MM.1S (cell line): ENCODE data around the gene TRIM29.

Source experiments
- EZH2 ChIP-seq: fragments of 300-600 bp; sonication (generic); optimal IDR thresholded peaks from 2 replicates; pipeline ENCODE3; 2017; ENCODE audit warnings: low read depth, mild to moderate bottlenecking, antibody characterized with exemption, low read length, mixed read lengths
- EZH2phosphoT487 ChIP-seq: fragments of 300-600 bp; sonication (generic); IDR thresholded peaks from 2 replicates; pipeline ENCODE4 v1.6.1; 2018; ENCODE audit warnings: antibody characterized with exemption, low read length
- TF ChIP-seq, protein P1 (sequence below): fragments of 300-600 bp; sonication (generic); IDR thresholded peaks from 2 replicates; pipeline ENCODE4 v1.5.1; 2016; ENCODE audit warnings: antibody characterized with exemption, low read length, mixed read lengths

DNA sequence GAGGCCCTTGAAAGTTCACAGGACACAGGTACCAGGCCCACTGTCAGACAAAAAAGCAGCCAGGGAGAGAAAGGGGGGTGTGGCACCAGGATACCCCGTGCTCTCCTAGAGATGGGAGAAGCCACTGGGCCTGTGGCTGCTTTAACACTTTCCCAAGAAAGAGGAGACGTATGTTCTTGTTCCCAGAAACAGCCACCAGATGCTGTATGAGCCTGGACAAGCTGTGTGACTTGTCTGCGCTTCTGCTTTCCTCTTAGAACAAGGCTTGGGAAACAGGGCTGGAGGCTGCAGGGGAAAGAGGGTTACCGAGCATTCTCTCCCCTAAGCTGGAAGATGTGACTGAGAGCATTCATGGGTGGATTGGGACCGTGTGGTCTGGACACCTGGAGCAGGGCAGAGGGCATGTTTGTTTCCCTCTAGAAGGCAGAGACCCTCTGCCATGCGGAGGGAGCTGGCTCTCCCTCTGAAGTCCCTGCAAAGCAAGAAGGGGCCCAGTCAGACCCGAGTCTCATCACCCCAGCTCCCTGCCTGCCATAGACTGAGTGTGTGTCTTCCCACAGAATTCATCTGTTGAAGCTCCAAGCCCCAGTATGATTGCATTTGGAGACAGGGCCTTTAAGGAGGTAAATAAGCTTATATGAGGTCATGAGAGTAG, 74.1 kb downstream of the TRIM29 start:
- TF ChIP-seq, protein P1, sequence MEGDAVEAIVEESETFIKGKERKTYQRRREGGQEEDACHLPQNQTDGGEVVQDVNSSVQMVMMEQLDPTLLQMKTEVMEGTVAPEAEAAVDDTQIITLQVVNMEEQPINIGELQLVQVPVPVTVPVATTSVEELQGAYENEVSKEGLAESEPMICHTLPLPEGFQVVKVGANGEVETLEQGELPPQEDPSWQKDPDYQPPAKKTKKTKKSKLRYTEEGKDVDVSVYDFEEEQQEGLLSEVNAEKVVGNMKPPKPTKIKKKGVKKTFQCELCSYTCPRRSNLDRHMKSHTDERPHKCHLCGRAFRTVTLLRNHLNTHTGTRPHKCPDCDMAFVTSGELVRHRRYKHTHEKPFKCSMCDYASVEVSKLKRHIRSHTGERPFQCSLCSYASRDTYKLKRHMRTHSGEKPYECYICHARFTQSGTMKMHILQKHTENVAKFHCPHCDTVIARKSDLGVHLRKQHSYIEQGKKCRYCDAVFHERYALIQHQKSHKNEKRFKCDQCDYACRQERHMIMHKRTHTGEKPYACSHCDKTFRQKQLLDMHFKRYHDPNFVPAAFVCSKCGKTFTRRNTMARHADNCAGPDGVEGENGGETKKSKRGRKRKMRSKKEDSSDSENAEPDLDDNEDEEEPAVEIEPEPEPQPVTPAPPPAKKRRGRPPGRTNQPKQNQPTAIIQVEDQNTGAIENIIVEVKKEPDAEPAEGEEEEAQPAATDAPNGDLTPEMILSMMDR, result no peak
- TF ChIP-seq EZH2 (no peak), EZH2phosphoT487 (no peak)
